ENCODE data around the gene RHBDD2.
A peak's percentile ranks its signal among the peaks of the same experiment; 100 is the strongest.
"Not testable (repeated sequence)": the region's sequence is repeated elsewhere in the genome, so short reads cannot be mapped to it uniquely, and the experiment has no call there.

Gene RHBDD2

GRCh38 chr7:75866489-75867389, 12.1 kb upstream of the RHBDD2 start:
- peak; percentile 46 for DNase-seq

- DNase-seq, result no peak
Observed at GRCh38 chr7:75867390-75867717, 11.5 kb upstream of the RHBDD2 start.

GRCh38 chr7:75868153-75868552, 10.7 kb upstream of the RHBDD2 start:
- no peak for DNase-seq

GRCh38 chr7:75869776-75870379, 9.0 kb upstream of the RHBDD2 start:
- no peak for DNase-seq

DNA sequence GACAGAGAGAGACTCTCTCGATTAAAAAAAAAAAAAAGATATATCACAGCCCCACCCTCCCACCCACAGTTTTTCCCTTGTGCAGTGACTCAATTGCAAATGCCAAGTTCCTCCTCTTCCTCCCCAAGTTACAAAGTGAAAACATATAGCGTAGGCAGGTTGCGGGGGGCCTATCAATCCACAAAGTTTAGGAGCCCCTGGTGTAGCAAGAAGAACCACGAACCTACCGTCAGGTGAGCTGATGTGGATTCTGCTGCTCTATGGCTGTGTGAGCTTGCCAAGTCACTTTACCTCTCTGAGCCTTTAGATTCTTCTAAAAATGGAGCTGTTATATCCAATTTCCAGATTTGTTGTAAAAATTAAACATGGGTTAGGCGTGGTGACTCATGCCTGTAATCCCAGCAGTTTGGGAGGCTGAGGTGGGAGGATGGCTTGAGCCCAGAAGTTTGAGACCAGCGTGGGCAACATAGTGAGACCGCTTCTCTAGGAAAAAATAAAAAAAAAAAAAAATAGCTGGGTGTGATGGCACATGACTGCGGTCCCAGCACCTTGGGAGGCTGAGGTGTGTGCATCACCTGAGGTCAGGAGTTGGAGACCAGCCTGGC, 8.2 kb upstream of the RHBDD2 start:
- DNase-seq, result no peak

DNA sequence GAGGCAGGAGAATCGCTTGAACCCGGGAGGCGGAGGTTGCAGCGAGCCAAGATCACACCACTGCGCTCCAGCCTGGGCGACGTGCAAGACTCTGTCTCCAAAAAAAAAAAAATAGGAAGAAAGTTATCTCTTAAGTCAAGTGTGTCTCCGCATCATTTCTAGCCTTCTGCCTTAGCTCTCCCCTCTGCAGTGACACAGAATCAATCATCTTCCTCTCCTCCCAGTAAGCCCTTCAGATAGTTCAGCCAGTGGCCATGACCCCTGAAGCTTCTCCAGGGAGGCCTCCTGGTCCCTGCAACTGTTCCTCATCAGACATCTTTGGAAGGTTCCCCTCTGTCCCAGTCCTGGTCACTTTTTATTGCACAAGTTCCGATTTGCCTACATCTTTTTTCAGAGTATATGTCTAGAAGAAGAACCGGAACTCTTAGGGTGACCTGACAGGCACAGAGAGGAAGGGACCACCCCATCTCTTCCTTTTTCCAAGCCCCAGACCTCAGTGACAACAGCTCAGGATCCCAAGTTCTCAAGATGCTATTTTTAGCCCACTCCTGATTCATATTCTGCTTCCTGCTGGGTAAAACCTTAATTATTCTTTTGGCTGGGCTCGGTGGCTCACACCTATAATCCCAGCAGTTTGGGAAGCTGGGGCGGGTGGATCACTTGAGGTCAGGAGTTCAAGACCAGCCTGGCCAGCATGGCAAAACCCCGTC, 6.6 kb upstream of the RHBDD2 start:
- no peak for DNase-seq

DNA sequence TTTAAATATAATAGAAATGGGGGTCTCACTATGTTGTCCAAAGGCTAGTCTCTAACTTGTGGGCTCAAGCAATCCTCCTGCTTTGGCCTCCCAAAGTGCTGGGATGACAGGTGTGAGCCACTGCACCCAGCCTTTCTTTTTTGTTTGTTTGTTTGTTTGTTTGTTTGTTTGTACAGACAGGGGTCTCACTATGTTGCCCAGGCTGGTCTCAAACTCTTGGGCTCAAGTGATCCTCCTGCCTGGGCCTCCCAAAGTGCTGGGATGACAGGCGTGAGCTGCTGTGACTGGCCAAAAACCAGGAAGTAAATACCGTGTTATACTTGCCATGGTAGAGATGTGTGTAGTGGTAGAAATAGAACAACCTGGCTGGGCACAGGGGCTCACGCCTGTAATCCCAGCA, 4.7 kb upstream of the RHBDD2 start:
- not testable (repeated sequence) for DNase-seq

- no peak for DNase-seq
Observed at GRCh38 chr7:75875113-75876080, 3.4 kb upstream of the RHBDD2 start.

DNA sequence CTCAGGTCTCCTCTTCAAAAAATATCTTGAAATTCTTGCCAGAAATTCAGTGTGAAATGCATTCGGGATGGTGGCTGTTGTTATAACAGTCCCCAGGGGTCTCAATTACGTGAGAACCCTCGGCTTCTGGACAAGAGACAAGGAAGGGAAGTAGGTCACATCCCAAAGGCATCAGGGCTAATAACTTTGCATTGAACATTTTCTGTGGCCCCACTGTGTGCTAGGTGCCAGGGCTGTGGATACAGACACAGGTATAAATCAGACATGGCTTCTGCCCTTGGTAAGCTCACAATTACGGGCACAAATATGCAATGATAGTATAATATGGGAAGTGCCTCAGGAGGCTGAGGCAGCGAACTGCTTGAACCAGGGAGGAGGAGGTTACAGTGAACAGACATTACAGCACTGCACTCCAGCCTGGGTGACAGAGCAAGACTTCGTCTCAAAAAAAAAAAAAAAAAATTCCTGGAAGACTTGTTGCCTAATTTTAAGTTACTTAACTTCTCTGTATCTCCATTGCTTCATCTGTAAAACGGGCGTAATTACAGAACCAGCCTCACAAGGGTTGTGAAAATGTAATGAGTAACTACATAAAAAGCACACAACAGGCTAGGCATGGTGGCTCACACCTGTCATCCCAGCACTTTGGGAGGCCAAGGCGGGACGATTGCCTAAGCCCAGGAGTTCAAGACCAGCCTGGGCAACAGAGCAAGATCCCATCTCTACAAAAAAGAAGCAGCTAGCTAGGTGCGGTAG, 2.5 kb upstream of the RHBDD2 start:
- DNase-seq, result no peak

GRCh38 chr7:75878312-75878768, 494 bp upstream of the RHBDD2 start:
- DNase-seq, result no peak

GRCh38 chr7:75879771-75880184, 944 bp downstream of the RHBDD2 start:
- no peak for DNase-seq

GRCh38 chr7:75880242-75880641, 1.4 kb downstream of the RHBDD2 start:
- no peak for DNase-seq

DNA sequence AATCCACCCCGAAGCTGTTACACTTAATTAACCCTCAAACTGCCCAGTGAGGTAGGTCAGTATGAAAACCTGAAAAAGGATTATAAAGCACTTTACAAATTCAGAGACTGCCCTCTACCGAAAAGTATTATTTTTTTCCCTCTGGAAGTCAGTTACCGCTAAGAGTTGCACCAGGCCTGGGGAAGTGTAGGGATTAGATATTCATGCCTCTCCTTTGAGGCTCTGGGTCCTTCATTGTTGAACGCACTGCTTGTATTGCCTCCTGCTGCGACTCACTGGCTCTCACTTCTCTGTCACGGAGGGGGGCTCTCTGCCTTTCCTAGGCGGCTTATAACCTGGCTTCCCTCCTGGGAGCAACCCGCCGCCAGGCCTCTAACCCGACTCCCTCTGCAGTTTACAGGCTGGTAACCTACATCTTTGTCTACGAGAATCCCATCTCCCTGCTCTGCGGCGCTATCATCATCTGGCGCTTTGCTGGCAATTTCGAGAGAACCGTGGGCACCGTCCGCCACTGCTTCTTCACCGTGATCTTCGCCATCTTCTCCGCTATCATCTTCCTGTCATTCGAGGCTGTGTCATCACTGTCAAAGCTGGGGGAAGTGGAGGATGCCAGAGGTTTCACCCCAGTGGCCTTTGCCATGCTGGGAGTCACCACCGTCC, 2.7 kb downstream of the RHBDD2 start:
- DNase-seq, result no peak

DNA sequence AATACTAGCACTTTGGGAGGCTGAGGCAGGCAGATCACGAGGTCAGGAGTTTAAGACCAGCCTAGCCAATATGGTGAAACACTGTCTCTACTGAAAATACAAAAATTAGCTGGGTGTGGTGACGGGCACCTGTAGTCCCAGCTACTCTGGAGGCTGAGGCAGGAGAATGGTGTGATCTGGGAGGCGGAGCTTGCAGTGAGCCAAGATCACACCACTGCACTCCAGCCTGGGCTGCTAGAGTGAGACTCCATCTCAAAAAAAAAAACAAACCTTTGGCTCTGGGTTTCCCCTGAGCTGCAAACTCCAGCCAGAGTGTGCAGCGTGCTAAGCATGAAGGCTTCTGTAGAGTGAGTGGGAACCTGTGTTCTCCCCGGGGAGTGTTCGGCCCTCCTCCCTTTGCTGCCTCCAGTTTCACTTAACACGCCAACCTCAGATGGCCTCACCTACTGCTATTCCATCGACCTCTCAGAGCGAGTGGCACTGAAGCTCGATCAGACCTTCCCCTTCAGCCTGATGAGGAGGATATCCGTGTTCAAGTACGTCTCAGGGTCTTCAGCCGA, 4.5 kb downstream of the RHBDD2 start:
- DNase-seq, result not testable (repeated sequence)

- DNase-seq, result no peak
Observed at GRCh38 chr7:75884476-75884875, 5.6 kb downstream of the RHBDD2 start.

- DNase-seq, result no peak
Observed at GRCh38 chr7:75885036-75885435, 6.2 kb downstream of the RHBDD2 start.

- DNase-seq, result no peak
Observed at GRCh38 chr7:75887669-75888369, 9.0 kb downstream of the RHBDD2 start.

DNA sequence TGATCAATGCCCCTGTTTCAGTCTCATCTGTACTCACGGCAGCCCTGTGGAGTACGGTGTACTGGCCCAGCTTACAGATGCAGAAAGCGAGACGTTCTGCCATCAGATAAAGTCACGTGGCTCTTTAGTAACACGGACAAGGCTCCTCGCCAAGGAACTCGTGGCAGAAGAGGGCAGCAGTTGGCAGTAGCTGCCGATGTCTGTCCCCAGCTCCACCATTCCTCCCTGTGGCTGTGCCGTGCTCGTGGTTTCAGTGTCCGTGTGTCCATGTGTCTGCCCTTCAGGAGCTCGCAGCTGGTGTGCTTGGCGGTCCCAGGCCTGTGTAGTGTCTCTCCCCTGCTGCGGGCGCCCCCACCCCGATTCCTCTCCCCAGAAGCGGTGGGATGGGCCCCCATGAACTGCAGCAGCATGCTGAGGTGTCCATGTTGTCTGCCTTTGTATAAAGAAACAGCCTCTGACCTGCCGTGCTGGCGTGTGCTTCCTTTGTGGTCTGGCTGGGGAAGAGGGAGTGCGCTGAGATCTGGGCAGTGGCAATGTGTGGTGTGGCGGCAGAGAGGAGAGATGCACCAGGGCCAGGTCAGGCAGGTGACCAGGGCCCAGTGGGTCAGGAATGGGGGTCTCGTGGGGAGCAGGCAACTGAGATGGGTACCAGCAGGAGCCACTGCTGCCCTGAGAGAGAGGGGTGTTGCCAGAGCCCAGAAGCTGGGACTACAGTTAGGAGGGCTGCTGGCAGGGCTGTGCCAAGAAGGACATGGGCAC, 9.8 kb downstream of the RHBDD2 start:
- no peak for DNase-seq

DNA sequence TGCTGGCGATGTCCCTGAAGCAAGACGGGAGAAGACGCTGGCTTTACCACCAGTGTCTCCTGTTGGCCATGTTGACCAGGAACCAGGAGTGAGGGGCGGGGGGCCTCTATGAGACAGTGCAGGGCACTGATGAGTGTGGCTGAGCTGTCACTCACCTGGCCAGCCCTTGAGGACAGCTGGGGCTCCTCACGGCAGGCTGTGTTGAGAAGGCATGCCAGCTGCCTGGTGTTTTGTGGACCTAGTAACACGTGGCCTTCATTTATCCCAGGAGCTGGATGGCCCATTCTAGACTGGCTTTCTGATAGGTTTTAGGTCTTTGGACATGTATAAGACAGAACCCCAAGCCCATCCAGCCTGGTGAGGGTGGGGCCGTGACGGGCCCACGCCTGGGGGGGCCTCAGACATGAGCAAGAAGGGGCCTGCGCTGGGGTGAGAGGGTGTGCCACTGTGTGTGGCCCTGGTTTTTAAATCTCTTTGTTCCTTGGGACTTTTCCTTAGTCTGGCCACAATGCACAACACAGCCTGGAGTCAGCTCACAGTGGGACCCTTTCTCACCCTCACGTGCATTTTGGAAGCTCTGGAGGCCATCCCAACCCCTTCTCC, 10.5 kb downstream of the RHBDD2 start:
- no peak for DNase-seq
